ENCODE measurements around the gene ELF5.

Gene ELF5

DNA sequence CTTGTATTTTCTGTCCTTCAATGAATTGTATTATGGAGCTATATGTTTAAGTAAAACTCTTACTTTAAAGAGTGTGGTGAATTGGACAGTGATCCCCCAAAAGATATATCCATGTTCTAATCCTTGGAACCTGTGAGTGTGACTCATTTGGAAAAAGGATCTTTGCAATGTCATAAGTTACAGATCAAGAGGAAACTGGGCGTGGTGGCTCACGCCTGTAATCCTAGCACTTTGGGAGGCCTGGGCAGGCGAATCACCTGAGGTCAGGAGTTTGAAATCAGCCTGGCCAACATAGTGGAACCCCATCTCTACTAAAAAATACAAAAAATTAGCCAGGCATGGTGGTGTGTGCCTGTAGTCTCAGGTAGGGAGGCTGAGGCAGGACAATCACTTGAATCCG lies 36.7 kb downstream of the ELF5 start:
- no peaks in the 10 kb centered on the region for H3K4me1 ChIP-seq (ENCODE audit: control insufficient read depth in 1 of 2, insufficient read depth in 1 of 2, low read depth in 1 of 2, low read length in 1 of 2)
- TF ChIP-seq, protein P1, sequence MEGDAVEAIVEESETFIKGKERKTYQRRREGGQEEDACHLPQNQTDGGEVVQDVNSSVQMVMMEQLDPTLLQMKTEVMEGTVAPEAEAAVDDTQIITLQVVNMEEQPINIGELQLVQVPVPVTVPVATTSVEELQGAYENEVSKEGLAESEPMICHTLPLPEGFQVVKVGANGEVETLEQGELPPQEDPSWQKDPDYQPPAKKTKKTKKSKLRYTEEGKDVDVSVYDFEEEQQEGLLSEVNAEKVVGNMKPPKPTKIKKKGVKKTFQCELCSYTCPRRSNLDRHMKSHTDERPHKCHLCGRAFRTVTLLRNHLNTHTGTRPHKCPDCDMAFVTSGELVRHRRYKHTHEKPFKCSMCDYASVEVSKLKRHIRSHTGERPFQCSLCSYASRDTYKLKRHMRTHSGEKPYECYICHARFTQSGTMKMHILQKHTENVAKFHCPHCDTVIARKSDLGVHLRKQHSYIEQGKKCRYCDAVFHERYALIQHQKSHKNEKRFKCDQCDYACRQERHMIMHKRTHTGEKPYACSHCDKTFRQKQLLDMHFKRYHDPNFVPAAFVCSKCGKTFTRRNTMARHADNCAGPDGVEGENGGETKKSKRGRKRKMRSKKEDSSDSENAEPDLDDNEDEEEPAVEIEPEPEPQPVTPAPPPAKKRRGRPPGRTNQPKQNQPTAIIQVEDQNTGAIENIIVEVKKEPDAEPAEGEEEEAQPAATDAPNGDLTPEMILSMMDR (IDR thresholded peaks at IDR 0.05) = no peak
- peaks cover 31% of the 10 kb centered on the region for H3K36me3 ChIP-seq
- no peaks in the 10 kb centered on the region for H3K9me3 ChIP-seq
- H3K27me3 ChIP-seq = no peaks in the 10 kb centered on the region
- no peak overlapping the region for H3K4me3 ChIP-seq (ENCODE audit: low read depth in 1 of 2, low read length in 1 of 2)
- H3K27ac ChIP-seq = no peak overlapping the region

DNA sequence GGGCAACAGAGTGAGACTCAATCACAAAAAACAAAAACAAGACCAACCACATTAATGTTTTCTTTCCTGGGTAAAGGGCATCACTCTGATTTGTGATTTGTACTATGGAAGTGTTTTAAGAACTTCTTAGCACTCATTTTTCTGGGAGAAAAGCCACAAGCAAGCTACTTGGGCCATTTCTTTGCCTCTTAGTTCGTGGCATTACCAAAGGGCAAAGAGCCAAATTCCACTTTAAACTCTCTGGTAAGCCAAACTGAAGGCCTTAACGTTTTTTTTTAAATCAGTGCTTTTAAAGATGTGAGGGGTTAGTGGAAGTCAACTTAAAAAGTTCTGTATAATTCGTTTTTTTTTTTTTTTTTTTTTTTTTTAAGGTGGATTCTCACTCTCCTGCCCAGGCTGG lies 37.9 kb downstream of the ELF5 start:
- TF ChIP-seq, protein P1 (IDR thresholded peaks at IDR 0.05) = no peak
- H3K4me1 ChIP-seq (ENCODE audit: control insufficient read depth in 1 of 2, insufficient read depth in 1 of 2, low read depth in 1 of 2, low read length in 1 of 2) = no peaks in the 10 kb centered on the region
- no peaks in the 10 kb centered on the region for H3K9me3 ChIP-seq

DNA sequence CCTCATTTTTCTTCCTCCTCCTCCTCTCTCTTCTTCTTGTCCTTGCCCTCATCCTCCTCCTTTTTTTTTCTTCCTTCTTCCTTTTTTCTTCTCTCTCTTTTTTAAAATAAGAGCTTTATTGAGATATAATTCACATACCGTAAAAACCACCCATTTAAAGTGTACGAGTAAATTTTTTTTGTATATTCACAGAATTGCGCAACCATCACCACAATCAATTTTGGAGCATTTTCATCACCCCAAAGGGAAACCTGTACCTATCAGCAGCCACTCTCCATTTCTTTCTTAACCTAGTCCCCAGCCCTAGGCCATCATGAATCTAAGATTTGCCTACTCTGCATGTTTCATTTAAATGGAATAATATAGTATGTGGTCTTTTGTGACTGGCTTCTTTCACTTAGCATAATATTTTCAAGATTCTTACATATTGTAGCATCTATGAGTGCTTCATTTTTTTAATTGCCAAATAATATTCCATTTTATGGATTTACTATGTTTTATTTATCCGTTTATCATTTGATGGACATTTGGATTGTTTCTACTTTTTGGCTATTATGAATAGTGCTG lies 39.9 kb downstream of the ELF5 start:
- peaks cover 62% of the 10 kb centered on the region for H3K36me3 ChIP-seq
- H3K27me3 ChIP-seq = no peaks in the 10 kb centered on the region
- TF ChIP-seq, protein P1 (IDR thresholded peaks at IDR 0.05) = no peak
- H3K4me1 ChIP-seq (ENCODE audit: control insufficient read depth in 1 of 2, insufficient read depth in 1 of 2, low read depth in 1 of 2, low read length in 1 of 2) = no peaks in the 10 kb centered on the region
- no peak overlapping the region for H3K4me3 ChIP-seq (ENCODE audit: low read depth in 1 of 2, low read length in 1 of 2)
- no peak overlapping the region for H3K27ac ChIP-seq
- H3K9me3 ChIP-seq = no peaks in the 10 kb centered on the region

More for the DNA sequence above, 37.9 kb downstream of the ELF5 start:
- H3K36me3 ChIP-seq = peaks cover 43% of the 10 kb centered on the region
- no peak overlapping the region for H3K4me3 ChIP-seq (ENCODE audit: low read depth in 1 of 2, low read length in 1 of 2)
- H3K27me3 ChIP-seq = no peaks in the 10 kb centered on the region
- no peak overlapping the region for H3K27ac ChIP-seq

DNA sequence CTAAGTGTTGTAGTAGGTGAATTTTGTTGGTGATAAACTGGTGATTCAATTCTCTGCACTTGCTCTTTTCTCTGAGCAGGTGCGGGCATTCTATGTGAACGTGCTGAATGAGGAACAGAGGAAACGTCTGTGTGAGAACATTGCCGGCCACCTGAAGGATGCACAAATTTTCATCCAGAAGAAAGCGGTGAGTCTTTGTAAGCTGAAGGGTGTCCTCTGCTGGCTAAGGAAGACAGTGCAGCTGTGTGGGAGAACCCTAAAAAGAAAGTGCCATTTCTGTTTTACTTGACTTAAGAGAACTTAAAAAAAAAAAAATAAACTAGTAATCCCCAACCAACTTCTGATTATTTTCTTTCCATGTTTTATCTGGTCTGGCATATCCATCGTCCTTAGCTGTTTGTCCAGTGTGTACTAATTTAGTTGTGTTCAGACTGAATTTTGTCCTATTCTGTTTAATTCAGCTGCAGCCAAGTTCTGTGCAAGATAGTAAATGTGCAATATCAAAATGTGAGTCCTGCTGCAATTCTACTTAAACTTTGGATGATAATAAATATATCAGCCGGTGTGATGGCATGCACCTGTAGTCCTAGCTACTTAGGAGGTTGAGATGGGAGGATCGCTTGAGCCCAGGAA lies 45.3 kb downstream of the ELF5 start:
- Histone ChIP-seq H3K9me3 (no peaks in the 10 kb centered on the region), H3K4me1 (ENCODE audit: control insufficient read depth in 1 of 2, insufficient read depth in 1 of 2, low read depth in 1 of 2, low read length in 1 of 2) (peaks cover 0 to 3% of the 10 kb centered on the region in 2 experiments), H3K27me3 (no peaks in the 10 kb centered on the region), H3K36me3 (peaks cover 95% of the 10 kb centered on the region), H3K27ac (peak overlapping the region; percentile 19), H3K4me3 (ENCODE audit: low read depth in 1 of 2, low read length in 1 of 2) (no peak overlapping the region)
- TF ChIP-seq, protein P1 (IDR thresholded peaks at IDR 0.05) = peak; percentile 82

DNA sequence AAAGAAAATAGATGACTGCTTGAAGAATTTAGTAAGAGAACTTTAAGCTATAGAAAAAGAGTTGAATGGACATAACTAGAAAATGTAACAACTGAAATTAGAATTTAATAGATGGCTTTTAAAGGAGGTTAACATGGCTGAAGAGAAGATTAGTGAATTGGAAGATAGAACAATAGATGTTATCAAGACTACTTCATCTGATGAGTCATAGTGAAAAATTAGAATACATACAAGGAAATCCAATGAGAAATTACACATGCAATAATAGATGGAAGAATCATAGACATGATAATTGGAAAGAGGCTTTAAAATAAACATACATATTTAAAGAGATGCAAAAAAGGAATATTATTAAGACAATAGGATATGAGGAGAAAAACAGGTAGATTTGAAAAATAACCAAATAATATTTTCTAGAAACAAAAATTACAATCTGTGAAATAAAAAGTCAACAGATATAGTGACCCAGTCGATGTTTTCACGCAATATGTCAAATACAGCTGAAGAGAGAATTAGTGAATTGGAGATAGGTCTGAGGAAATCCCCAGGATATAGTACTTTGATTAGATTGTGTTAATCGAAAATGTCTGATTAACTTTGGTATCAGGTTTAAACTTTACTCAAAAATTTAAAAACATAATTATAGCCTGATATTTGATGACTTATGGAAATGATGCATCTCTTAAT lies 46.6 kb downstream of the ELF5 start:
- no peak overlapping the region for H3K4me3 ChIP-seq (ENCODE audit: low read depth in 1 of 2, low read length in 1 of 2)

More for the DNA sequence above, 46.6 kb downstream of the ELF5 start:
- Histone ChIP-seq H3K9me3 (no peaks in the 10 kb centered on the region), H3K36me3 (peaks cover 94% of the 10 kb centered on the region), H3K27me3 (no peaks in the 10 kb centered on the region), H3K4me1 (ENCODE audit: control insufficient read depth in 1 of 2, insufficient read depth in 1 of 2, low read depth in 1 of 2, low read length in 1 of 2) (peaks cover 0 to 3% of the 10 kb centered on the region in 2 experiments), H3K27ac (no peak overlapping the region)
- TF ChIP-seq, protein P1 (IDR thresholded peaks at IDR 0.05) = no peak

All from neutrophil (primary cell).